ENCODE data around the gene TBC1D13. TPM values are rescaled to one million over a fixed set of nuclear protein-coding genes. Genes with fewer than 3 reads are reported as not detected.
"Not testable (repeated sequence)": the region's sequence is repeated elsewhere in the genome, so short reads cannot be mapped to it uniquely, and the experiment has no call there.

The TBC1D13 gene
- total and polyA plus RNA-seq, 9 of the 15 experiments (the other 6 are each of a cell fraction or from before 2014, with no cell fraction given), result 2.3 to 28.7 (median 11.4) TPM

- H3K9me1 ChIP-seq (ENCODE audit: control insufficient read depth, insufficient read depth, low read length); H3K4me2 ChIP-seq (ENCODE audit: insufficient read depth, low read length); intact Hi-C loops (cut with micrococcal nuclease); H3K79me2 ChIP-seq (ENCODE audit: control insufficient read depth, insufficient read depth, low read length); H3K27ac ChIP-seq (ENCODE audit: extremely low read depth, low read depth, low read length); ATAC-seq; DNase-seq (ENCODE audit: extremely low read depth in 1 of 4, low spot score in 3 of 4); H2AFZ ChIP-seq (ENCODE audit: low read depth, low read length); H3K27me3 ChIP-seq (ENCODE audit: control insufficient read depth in 2 of 2, insufficient read depth in 2 of 2, low read length in 2 of 2); H4K20me1 ChIP-seq (replicated peaks; ENCODE audit: control insufficient read depth, insufficient read depth, low read length); H3K36me3 ChIP-seq (ENCODE audit: control insufficient read depth, insufficient read depth, low read length); H3K4me3 ChIP-seq; FAIRE-seq; BruUV-seq (replicated peaks); in situ Hi-C loops (cut with MboI); H3K9ac ChIP-seq (ENCODE audit: insufficient read depth in 1 of 2, low read depth in 2 of 2, low read length in 2 of 2); POLR2A ChIA-PET: not testable (repeated sequence)
- CTCF ChIA-PET (ENCODE audit: low intra/inter-chr PET ratio), result interaction anchor here (1.0 kb wide), 1 partner anchor 78 kb away, joined by 3 read pairs; no protein-coding TSS in a partner anchor
- WGBS (ENCODE audit: insufficient coverage, low coverage, missing lambda C conversion rate), result 78% methylated on average over 10 of the region's 10 CpGs
- H3K9me3 ChIP-seq (replicated peaks; ENCODE audit: control insufficient read depth, insufficient read depth, low read depth, low read length), result peaks cover 12% of the 10 kb centered on the region
- peaks cover 8 to 14% of the 10 kb centered on the region in 2 experiments; a peak in 4 of 5 replicates for H3K4me1 ChIP-seq (replicated peaks in 1 of 2; ENCODE audit: control insufficient read depth in 2 of 2, insufficient read depth in 2 of 2, low read length in 2 of 2)
- TF ChIP-seq TRIM28 (IDR thresholded peaks at IDR 0.05), result 0 out of 2 replicates have a peak, but pooled peaks have one; percentile 56
- TF ChIP-seq CBX1 (IDR thresholded peaks at IDR 0.05; ENCODE audit: low read depth), result peak; percentile 67; the same call in 1 of the 2 replicates
- peak; percentile 62; the same call in 1 of the 2 replicates for TF ChIP-seq CBX5 (IDR thresholded peaks at IDR 0.05; ENCODE audit: borderline replicate concordance, low read depth)
- TF ChIP-seq CBX3 (IDR thresholded peaks at IDR 0.05; ENCODE audit: borderline replicate concordance in 1 of 2, low read length in 2 of 2), result peak in 1 of 2 experiments; percentile 37; a peak in 1 of 3 replicates
Measured at GRCh38 chr9:128851024-128851423, 64.0 kb downstream of the TBC1D13 start.
